GM20000 (cell line): ENCODE data around the gene TAS2R39.
"Not testable (repeated sequence)": the region's sequence is repeated elsewhere in the genome, so short reads cannot be mapped to it uniquely, and the experiment has no call there.

Source experiments
- DNase-seq: peaks from one replicate; pipeline ENCODE4 v3.0.0; 2012; ENCODE audit warnings: low spot score
- CTCF ChIP-seq: IDR thresholded peaks from 2 replicates; pipeline ENCODE4 v1.5.1; 2012; ENCODE audit warnings: mild to moderate bottlenecking, control low read depth; ENCODE audit errors: extremely low read depth, missing control alignments

TAS2R39 gene

DNA sequence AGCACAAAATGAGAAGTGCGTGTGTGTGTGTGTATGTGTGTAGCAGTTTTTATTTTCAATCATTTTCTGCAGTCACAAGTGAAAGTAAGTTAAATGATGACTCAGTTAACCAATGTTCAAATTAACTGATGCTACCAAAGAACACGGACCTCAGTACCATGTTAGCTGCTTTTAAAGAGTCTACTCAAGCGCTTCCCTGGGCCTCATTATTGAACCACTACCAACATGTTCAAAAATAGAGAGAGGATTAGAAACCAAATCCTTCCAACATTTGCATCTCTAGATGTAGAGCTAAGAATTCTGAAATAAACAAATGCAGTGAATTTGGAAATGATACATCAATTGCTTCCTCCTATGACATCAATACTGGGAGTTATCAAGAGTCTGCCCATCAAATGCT lies at the start of gene TAS2R39:
TAS2R39 (plus strand) TSS at position 396 of the 400 bp plus-strand sequence; CDS start at position 396, 0 bp downstream.
- no peak for TF ChIP-seq CTCF
- no peak for DNase-seq

DNA sequence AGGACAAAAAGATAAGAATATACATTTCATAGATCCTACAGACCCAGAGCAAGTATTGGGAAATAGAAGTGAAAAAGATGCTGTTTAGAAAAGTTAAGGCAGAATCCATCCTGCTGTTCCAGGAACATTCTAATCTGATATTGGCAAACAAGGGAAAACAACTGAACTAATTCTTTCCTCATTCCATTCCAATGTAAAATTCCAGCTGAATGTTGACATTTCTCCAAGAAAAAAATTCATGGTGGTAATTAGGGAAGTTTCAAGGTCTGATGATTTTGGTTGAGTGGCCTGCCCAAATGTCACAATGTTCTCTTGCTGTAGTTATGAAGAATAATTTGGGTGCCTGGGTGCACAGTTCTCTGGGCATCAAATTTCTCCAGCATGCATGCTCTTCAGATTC lies 36.1 kb upstream of the TAS2R39 start:
- DNase-seq, result no peak
- TF ChIP-seq CTCF, result no peak

DNA sequence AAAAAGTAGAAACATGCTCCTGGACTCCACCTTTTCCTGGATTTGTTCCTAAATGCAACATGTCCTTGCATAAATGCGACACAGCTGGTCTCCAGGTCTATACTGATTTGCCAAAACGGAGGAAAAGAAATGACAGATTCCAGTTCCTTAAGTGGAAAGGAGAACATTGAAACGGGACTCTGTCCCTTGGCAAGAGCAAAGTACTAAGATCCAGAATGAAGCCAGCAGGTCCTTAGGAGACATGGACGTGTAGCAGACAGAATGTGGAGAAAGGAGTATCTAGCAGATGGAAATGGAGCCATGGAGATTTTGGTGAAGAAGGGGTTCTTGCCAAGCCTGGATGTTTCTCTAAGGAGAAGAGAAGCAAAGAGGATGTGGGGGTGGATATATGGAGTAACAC lies 35.2 kb upstream of the TAS2R39 start:
- no peak for TF ChIP-seq CTCF
- no peak for DNase-seq

DNA sequence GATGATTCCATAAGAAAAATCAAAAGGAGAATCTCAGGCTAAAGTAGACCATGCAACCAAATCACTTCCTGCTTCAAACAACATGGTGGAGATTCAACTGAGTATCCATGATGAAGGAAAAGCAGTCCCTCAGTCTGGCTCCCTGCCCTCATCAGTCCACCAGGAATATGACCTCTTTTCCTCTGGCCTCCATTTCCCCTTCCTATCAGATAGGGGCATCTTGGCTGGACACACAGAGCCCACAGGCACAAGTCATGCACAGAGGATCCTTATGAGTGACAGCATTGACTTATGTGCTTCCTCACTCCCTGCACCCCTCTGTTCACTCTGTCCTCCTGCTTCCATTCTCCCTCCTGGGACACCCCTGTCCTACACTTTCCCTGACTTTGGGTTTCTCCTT lies 34.6 kb upstream of the TAS2R39 start:
- no peak for DNase-seq

GRCh38 chr7:143150696-143151095 lies 32.5 kb upstream of the TAS2R39 start:
- not testable (repeated sequence) for DNase-seq

More for the DNA sequence above, 34.6 kb upstream of the TAS2R39 start:
- TF ChIP-seq CTCF, result no peak

GRCh38 chr7:143158617-143159016 lies 24.6 kb upstream of the TAS2R39 start:
- DNase-seq, result not testable (repeated sequence)

- TF ChIP-seq CTCF, result no peak
- no peak for DNase-seq
Measured at GRCh38 chr7:143171697-143172096, 11.5 kb upstream of the TAS2R39 start.

DNA sequence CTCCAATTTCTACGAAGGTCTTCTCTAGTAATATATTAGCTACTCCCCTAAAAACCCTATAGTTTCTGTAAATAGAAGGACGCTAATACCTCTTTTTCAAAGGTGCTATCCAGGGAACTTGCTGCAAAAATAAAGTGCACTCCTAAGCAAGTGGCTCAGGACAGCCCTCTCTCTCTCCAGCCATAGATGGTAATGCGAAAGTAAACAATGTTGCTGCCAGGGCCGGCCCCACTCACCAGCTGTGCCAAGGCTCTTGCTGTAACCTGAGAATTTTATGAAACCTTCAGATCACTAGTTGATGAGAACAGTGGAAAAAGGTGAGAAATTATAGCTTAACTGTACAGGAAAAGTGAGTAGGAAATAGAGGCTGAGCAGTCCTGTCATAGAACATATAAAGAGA lies 10.9 kb upstream of the TAS2R39 start:
- DNase-seq, result no peak
- no peak for TF ChIP-seq CTCF

- DNase-seq, result no peak
- no peak for TF ChIP-seq CTCF
Measured at GRCh38 chr7:143176128-143176527, 7.1 kb upstream of the TAS2R39 start.
